GM19397 (cell line): Measurements from ENCODE around the gene ADK.
"Not testable (repeated sequence)": the region's sequence is repeated elsewhere in the genome, so short reads cannot be mapped to it uniquely, and the experiment has no call there.

Experiments
- ATAC-seq: cut with Tn5 transposase; IDR thresholded peaks from one replicate; pipeline ENCODE4 v1.9.1; 2021; ENCODE audit warnings: mild to moderate bottlenecking, moderate library complexity; ENCODE audit not compliant: unreplicated experiment

ADK gene

DNA sequence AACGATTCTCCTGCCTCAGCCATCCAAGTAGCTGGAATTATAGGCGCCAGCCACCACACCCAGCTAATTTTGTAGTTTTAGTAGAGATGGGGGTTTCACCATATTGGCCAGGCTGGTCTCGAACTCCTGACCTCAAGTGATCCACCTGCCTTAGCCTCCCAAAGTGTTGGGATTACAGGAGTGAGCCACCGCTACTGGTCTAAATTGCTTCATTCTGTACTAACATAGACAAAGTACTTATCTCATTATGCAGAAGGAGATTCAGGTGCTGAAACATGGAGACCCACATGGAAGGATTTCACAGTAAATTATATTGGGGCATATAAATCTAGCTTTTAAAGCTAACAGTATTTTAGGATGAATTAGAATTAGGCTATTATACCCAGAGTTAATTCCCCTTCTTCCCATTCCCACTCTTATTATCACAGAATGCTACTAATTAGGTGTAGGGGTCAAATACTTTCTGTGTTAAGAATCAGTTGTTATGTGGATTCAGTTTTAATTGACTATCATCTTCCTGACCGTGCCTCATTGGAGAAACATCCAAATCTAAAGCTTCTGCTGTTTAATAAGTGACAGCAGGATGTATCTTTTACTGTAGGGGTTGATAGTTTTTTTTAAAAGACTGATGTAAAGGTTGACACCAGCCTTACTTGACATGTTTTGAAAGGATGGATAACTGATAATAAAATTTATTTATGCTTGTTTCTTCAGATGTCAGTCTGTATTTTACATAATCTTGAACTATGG, 27.2 kb downstream of the ADK start:
- no peak for ATAC-seq

DNA sequence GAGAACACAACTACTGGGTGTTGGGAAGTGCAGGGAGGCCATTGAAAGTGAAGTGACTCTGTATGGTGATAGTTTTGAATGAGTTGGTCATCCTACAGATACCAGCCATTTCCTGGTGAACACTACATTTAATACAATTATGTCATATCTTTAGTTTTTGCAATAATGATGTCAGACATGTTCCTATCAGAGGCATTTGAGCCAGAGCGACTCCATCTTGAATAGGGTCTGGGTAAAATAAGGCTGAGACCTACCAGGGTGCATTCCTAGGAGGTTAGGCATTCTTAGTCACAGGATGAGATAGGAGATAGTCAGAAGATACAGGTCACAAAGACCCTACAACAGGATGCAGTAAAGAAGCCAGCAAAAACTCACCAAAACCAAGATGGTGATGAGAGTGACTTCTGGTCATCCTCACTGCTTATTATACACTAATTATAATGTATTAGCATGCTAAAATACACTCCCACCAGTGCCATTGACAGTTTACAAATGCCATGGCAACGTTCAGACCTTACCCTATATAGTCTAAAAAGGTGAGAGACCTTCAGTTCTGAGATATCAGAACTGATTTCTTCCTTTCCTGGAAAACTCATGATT, 28.2 kb downstream of the ADK start:
- no peak for ATAC-seq

DNA sequence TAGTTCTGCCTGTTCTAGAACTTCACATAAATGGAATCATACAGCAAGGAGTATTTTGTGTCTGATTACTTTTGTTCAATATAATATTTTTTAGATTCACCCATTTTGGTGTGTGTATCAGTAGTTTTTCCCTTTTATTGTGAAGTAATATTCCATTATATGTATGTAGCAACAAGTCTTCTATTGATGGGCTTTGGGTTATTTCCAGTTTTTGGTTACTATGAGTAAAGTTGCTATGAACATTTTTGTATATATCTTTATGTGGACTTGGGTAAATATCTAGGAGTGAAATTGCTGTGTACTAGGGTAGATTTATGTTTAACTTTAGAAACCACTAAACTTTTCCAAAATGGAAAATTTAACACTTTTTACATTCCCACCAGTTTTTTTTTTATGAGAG, 35.7 kb downstream of the ADK start:
- no peak for ATAC-seq

DNA sequence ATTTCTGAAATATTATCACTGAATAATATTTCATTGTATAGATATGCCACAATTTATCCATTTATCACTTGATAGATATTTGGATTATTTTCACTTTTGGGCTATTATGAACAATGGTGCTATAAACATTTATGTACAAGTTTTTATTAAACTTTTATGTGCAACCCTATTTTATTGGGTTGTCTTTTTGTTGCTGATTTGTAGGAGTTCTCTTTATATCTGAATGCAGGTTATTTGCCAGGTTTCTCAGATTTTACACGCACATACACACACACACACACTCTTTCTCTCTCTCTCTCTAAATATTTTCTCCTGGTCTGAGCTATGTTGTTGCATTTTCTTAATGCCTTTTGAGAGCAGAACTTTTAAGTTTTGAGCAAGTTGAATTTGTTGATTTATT, 36.2 kb downstream of the ADK start:
- ATAC-seq, result no peak

DNA sequence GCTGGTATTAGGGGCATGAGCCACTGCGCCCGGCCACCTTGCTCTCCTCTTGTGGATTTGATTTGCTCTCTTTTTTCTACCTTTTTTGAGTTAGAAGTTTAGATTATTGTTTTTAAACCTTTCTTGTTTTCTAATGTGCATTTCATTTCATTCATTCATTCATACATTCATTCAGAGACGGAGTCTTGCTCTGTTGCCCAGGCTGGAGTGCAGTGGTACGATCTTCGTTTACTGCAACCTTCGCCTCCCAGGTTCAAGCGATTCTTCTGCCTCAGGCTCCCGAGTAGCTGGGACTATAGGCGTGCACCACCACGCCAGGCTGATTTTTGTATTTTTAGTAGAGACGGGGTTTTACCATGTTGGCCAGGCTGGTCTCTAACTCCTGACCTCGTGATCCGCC, 37.6 kb downstream of the ADK start:
- ATAC-seq, result not testable (repeated sequence)

DNA sequence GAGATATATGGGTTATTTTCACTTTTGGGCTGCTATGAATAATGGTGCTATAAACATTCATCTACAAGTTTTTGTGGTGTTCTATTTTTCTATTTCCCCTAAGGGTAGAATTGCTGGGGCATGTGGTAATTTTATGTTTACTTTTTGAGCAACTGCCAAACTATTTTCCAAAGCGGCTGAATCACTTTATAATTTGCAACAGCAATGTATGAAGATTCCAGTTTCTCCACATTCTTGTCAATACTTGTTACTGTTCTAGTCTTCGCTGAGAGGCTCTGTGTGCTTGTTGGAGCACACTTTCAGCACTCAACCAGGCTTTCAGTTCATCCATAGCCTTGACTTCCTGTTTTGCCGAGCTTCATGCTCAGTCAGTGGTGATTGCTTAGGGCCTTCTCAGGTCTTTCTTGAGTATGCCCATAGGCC, 39.0 kb downstream of the ADK start:
- no peak for ATAC-seq

DNA sequence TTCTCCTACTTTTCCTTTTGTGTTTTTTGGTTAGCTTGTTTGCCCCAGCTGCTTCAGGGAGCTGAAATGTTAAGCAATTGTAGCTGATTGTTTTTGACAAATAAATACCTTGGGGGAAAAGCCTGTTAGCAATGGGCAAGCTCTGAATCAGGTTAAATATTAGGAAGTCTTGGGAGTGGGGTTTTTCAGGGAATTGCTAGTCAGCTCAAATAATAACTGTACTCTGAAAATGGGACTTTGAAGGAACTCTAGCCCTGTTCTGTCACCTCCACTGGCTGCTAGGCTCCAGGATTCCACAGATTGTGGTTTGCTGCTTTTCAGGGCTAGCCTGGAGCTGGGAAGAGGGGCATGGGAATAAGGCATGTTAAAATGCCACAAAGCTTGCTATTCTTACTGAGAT, 39.5 kb downstream of the ADK start:
- ATAC-seq, result no peak

DNA sequence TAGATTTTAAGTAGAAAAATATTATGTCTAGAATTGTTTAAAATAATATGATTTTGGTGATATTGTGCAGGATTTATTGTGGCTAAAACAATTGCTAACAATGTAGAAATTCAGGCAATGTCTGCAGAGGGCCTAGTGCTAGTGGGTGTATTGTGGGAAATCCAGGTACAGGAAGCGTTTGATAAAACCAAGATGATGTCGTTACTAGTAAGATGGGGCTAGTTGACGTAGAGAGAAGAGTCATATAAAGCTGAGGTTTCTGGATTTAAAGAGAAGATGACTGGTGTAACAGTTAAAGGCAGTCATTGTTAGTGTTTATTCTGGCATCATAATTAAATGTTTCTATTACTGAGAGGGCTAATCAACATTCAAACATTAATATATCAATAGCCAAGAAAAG, 43.5 kb downstream of the ADK start:
- ATAC-seq, result no peak

DNA sequence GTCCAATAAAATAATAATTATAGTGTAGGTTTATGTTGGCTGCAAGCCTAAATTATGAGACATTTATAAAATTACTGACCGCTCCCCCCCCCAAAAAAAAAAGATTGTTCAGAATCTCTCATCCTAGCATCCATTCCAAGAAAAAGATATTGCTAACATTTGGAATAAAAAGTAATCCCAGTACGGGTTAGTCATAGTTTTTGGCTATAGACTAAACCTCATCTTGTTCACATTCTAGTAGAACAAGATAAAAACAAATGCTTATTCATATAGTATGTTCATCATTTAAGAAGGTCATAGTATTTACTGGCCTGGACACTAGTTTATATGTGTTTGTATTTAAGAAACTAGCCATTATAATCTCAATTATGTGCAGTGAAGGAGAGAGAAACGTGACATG, 44.0 kb downstream of the ADK start:
- ATAC-seq, result no peak

DNA sequence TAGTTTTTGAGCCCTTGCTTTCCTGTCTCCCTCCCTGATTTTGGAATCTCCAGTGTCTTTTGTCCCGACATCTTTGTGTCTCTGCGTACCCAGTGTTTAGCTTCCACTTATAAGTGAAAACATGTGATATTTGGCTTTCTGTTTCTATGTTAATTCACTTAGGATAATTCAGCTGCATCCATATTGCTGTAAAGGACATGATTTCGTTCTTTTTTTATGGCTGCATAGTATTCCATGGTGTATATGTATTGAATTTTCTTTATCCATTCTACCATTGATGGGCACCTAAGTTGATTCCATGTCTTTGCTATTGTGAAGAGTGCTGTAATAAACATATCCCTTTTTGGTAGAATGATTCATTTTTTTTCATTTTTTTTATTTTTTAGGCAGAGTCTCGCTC, 48.3 kb downstream of the ADK start:
- ATAC-seq, result no peak

DNA sequence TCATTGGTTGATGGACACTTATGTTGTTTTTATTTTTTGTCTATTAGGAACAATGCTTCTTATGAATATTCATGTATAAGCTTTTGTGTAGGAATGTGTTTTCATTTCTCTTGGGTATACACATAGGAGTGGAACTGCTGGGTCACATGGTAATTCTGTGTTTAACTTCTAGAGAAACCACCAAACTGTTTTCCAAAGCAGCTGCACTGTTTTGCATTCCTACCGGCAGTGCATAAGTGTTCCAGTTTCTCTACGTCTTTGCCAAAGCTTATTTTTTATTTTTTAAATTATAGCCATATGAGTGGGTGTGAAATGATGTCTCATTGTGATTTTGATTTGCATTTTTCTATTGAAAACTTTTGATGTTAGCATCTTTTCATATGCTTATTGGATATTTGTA, 51.3 kb downstream of the ADK start:
- ATAC-seq, result no peak

DNA sequence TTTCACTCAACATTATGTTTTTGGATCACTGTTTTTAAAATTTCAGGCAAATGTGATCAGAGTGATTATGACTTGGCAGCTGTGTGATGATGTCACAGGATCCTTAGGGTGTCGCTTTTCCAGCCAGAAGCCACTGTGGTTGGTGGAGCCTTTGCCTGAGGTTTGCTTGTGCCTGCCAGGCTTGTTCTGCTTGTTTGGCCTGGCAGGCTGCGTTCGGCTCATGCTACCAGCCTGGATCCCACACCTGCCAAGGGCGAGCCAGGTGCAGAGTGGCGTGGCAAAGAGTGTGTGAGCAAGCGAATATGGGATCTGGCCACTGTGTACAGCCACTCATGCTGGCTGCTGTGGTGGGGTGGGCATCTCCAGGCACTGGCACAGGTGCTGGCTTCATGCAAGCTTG, 55.7 kb downstream of the ADK start:
- ATAC-seq, result no peak

DNA sequence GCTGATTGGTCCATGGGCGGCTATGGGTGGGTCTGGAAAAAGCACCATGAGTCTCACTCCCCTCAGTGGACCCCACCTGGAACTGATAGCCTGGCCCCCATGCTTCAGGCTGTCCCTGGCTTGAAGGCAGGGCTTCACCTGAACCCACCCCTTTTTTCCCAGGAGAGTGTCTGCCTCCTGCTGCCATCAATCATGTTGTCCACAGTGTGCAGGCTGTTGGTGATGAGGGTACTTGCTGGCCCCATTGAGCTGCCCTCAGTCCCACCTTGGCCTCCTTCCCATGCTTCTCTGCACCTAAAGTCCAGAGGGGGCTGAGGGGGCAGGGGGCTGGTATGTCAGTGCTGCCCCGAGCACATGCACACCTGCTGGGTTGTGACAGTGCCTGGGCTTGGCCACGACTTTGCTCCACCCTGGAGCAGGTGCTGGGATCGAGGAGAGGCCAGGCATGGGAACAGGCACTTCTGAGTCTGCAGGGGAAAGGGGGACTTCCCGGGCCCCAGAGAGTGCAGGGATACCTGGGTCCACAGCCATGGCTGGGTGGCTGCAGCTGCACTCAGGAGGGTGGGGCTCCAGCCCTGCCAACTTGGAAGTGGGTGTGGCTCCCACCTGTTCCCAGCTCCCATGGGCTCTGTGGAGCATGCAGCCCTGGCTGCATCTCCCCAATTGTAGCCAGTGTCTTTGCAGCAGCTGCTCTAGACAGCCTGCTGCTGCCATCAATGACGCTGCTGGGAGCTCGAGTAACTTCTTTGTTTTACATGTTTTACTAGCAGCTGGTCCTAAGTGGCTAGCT, 56.9 kb downstream of the ADK start:
- ATAC-seq, result no peak

DNA sequence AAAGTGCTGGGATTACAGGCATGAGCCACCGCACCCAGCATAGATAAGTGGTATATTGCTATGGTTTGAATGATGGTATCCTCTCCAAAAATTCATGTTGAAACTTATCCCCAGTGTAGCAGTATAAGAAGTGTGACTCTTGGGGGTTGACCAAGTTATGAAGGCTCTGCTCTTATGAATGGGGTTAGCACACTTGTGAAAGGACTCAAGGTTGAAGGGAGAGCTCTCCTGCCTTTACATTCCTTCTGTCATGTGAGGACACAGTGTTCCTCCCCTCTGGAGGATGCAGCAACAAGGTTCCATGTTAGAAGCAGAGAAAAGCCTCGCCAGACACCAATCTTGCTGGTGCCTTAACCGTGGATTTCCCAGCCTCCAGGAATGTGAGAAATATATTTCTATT, 58.0 kb downstream of the ADK start:
- ATAC-seq, result no peak

DNA sequence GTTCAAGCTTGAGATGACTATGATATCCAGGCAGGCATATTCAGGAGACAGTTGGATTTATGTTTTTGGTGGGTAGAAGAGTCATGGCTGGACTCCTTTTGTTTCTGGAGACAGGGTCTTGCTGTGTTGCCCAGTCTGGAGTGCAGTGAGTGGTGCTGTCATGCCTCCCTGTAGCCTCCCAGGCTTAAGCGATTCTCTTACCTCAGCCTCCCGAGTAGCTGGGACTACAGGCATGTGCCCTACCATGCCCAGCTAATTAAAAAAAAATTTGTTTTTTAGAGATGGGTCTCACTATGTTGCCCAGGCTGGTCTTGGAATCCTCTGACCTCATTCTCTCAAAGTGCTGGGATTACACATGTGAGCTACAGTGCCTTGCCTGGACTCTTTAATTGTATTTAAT, 62.0 kb downstream of the ADK start:
- ATAC-seq, result no peak

DNA sequence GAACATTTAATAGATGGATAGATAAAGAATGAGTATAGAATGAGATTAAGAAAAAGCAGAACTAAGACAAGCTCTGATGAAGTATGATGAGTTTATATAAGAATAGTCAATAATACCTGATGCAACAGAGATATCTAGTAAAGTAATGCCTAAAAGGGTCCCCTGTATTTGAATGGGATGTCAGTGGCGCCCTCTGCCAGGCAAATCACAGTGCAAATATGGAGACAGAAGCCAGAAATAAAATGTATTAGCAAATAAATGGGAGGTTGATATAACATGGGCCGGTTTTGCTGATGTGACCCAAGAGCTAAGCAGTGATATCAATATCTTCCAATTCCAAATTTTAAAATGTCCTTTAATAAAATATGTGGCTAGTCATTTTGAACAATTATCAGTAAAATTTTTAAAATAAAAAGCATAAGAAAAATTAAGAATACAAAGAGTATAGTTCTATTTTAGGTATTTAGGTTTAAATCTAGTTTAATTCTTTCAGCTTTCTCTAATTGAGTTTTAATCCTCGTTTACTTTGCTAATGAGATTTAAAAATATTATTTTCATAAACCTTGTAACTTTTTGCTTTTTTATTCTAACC, 62.6 kb downstream of the ADK start:
- no peak for ATAC-seq

DNA sequence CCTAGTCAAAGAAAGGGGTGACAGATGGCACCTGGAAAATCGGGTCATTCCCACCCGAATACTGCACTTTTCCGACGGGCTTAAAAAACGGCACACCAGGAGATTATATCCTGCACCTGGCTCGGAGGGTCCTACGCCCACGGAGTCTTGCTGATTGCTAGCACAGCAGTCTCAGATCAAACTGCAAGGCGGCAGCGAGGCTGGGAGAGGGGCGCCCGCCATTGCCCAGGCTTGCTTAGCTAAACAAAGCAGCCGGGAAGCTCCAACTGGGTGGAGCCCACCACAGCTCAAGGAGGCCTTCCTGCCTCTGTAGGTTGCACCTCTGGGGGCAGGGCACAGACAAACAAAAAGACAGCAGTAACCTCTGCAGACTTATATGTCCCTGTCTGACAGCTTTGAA, 66.1 kb downstream of the ADK start:
- ATAC-seq, result not testable (repeated sequence)

DNA sequence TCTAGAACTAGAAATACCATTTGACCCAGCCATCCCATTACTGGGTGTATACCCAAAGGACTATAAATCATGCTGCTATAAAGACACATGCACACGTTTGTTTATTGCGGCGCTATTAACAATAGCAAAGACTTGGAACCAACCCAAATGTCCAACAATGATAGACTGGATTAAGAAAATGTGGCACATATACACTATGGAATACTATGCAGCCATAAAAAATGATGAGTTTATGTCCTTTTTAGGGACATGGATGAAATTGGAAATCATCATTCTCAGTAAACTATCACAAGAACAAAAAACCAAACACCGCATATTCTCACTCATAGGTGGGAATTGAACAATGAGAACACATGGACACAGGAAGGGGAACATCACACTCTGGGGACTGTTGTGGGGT, 71.4 kb downstream of the ADK start:
- ATAC-seq, result not testable (repeated sequence)

DNA sequence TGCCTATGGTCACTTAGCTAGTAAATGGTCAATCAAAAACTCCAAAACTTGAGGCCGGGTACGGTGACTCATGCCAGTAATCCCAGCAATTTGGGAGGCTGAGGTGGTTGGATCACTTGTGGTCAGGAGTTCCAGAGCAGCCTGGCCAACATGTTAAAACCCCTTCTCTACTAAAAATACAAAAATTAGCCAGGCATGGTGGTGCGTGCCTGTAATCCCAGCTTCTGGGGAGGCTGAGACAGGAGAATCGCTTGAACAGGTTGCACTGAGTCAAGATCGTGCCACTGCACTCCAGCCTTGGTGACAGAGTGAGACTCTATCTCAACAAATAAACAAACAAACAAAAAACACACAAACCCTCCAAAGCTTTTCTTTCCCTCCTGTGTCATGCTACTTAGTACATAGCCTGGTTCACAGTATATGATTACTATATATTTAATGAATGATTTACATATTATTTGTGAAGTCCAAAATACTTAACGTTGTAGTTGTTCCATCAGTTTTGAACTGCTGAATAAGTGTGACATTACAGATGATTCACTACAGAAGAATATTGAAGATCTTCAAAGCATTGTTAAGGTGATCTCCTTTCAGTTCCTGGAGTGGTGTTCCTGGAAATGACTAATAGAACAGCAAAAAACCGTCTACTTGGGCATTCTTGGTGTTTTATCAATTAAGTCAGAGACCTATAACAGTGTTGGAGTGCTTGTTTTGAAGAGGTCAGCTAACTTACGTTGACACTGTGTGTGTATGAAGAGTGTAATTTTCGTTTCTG, 72.9 kb downstream of the ADK start:
- ATAC-seq, result no peak

DNA sequence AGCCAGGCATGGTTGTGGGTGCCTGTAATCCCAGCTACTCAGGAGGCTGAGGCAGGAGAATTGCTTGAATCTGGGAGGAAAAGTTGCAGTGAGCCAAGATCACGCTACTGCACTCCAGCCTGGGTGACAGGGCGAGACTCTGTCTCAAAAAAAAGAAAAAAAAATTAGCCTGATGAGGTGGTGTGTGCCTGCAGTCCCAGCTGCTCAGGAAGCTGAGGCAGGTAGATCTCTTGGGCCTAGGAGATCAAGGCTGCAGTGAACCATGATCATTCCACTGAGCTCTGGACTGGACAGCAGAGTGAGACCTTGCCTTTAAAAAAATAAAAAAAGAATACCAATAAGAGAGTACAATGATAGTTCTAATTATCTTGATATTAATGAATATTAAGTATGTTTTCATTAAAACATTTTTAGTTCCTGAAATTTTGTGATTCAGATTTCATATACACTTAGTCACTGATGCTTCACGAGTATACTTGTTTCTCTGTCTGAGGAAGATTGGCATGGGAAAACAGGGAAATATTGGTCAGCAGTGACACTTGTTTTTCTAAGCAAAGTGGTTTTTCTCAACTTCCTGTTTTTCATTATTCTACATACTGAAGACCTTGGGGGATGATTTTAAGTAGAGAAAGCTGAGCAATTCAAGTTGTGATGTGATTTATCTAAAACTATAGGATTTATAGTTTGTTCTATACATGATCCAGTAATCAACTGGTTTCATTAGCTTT, 76.8 kb downstream of the ADK start:
- no peak for ATAC-seq
